Inferior parietal cortex (tissue), 1 donor: ENCODE measurements around the gene LMAN2.
"Not testable (repeated sequence)": the region's sequence is repeated elsewhere in the genome, so short reads cannot be mapped to it uniquely, and the experiment has no call there.

Source experiments
- DNase-seq: peaks from one replicate; pipeline ENCODE4 v3.0.0-alpha.2; 2016; ENCODE audit errors: extremely low spot score

LMAN2 gene

GRCh38 chr5:177306674-177307543 is 44.6 kb downstream of the LMAN2 start:
- DNase-seq, result no peak

- DNase-seq, result not testable (repeated sequence)
Observed at GRCh38 chr5:177306103-177306640, 45.3 kb downstream of the LMAN2 start.

GRCh38 chr5:177304392-177305119 is 46.9 kb downstream of the LMAN2 start:
- DNase-seq, result no peak

GRCh38 chr5:177303925-177304391 is 47.5 kb downstream of the LMAN2 start:
- DNase-seq, result no peak

GRCh38 chr5:177303121-177303924 is 48.1 kb downstream of the LMAN2 start, which contains the start of the genes PRELID1 and RAB24:
PRELID1 (plus strand) TSS chr5:177303799; CDS start chr5:177303986, 187 bp downstream.
RAB24 (minus strand) TSS chr5:177303719; CDS start chr5:177303288, 431 bp downstream.
- DNase-seq, result peak; percentile 85

GRCh38 chr5:177302354-177303110 is 48.9 kb downstream of the LMAN2 start:
- no peak for DNase-seq

- no peak for DNase-seq
Observed at GRCh38 chr5:177301503-177302165, 49.8 kb downstream of the LMAN2 start.

- no peak for DNase-seq
Observed at GRCh38 chr5:177300951-177301350, 50.5 kb downstream of the LMAN2 start.

GRCh38 chr5:177300236-177300880 is 51.1 kb downstream of the LMAN2 start:
- DNase-seq, result peak; percentile 34

GRCh38 chr5:177299697-177300096 is 51.8 kb downstream of the LMAN2 start:
- DNase-seq, result no peak

- DNase-seq, result no peak
Observed at GRCh38 chr5:177297922-177298321, 53.5 kb downstream of the LMAN2 start.

GRCh38 chr5:177296581-177296980 is 54.9 kb downstream of the LMAN2 start:
- no peak for DNase-seq

- no peak for DNase-seq
Observed at GRCh38 chr5:177295924-177296323, 55.5 kb downstream of the LMAN2 start.

GRCh38 chr5:177294632-177295031 is 56.8 kb downstream of the LMAN2 start:
- DNase-seq, result no peak

GRCh38 chr5:177293819-177294581 is 57.5 kb downstream of the LMAN2 start:
- no peak for DNase-seq

GRCh38 chr5:177291735-177292134 is 59.7 kb downstream of the LMAN2 start:
- no peak for DNase-seq

GRCh38 chr5:177290816-177291596 is 60.5 kb downstream of the LMAN2 start:
- no peak for DNase-seq

- DNase-seq, result no peak
Observed at GRCh38 chr5:177288191-177288590, 63.3 kb downstream of the LMAN2 start.
